Ovary (tissue), 9 donors: Measurements from ENCODE around the gene WDR4. TPM values are rescaled to one million over a fixed set of nuclear protein-coding genes. Genes with fewer than 3 reads are reported as not detected.
"Not testable (repeated sequence)": the region's sequence is repeated elsewhere in the genome, so short reads cannot be mapped to it uniquely, and the experiment has no call there.

ENCODE experiments used
- DNase-seq, 5 donors: peaks; one replicate each; pipeline ENCODE4 v3.0.0-alpha.2; 2019 to 2020
- H3K27ac ChIP-seq, 2 donors: fragments of 200-600 bp; one replicate each; pipeline versions ENCODE4 v1.5.1 to v1.8.0; 2019 to 2022
- H3K27me3 ChIP-seq: fragments of 200-600 bp; one replicate; pipeline ENCODE4 v1.8.0; 2022
- H3K36me3 ChIP-seq: fragments of 200-600 bp; sonication (generic); one replicate; pipeline ENCODE4 v1.5.1; 2019
- H3K4me1 ChIP-seq: one replicate; pipeline ENCODE4 v1.8.1; 2013; ENCODE audit warnings: mild to moderate bottlenecking, moderate library complexity; ENCODE audit not compliant: insufficient read depth
- H3K4me3 ChIP-seq: fragments of 200-600 bp; sonication (generic); one replicate; pipeline ENCODE4 v1.5.1; 2017
- H3K9me3 ChIP-seq, 2 donors: fragments of 200-600 bp in 1 of 2; sonication (generic) in 1 of 2; one replicate each; pipeline versions ENCODE4 v1.5.1 to v1.8.1; 2013 to 2019; ENCODE audit warnings: mild to moderate bottlenecking in 1 of 2, moderate library complexity in 1 of 2
- EP300 ChIP-seq: sonication (generic); formaldehyde crosslinking; IDR thresholded peaks from one replicate; pipeline ENCODE4 v1.6.1; 2017; ENCODE audit warnings: antibody characterized with exemption
- POLR2A ChIP-seq: fragments of 450-650 bp; IDR thresholded peaks from one replicate; pipeline ENCODE4 v1.6.1; 2017; ENCODE audit warnings: antibody characterized with exemption, mild to moderate bottlenecking, moderate library complexity
- WGBS, 3 donors: extraction: QIAGEN DNeasy Blood & Tissue Kit in 1 of 3; methylation state at CpG; one replicate each; pipeline versions ENCODE4 v1.1.5 to v1.1.7; 2013 to 2017; 5-methylcytosine and 5-hydroxymethylcytosine counted together
- intact Hi-C, 4 donors: fragments of 100-400 bp; cut with DNase I; formaldehyde crosslinking; loops; one replicate each; pipeline versions ENCODE4 v1.11.0 to v1.15.1; 2022 to 2023
- polyA plus RNA-seq, 2 donors: library from polyadenylated mRNA; stranded (reverse); fragments of 200-250 nt in 1 of 2; fragments of 350-450 nt in 1 of 2; fragmentation: Illumina TruSeq in 1 of 2; extraction: RNeasy Lipid Tissue Mini Kit (QIAGEN cat#74804) in 1 of 2; gene quantifications; one replicate each; pipeline ENCODE4 v1.2.3, GENCODE V29; 2013 to 2014
- total RNA-seq, 7 donors: library from RNA; depleted of rRNA in 2 of 7; stranded (reverse); fragments of >200 nt in 2 of 7; fragmentation: NEBNext Ultra II Directional in 3 of 7; extraction: Animal tissue kit (Norgen Biotek cat#: 25700) in 3 of 7; gene quantifications; one replicate each; pipeline versions ENCODE4 v1.1.0 to v1.2.4, GENCODE V29; 2016 to 2023
- TF ChIP-seq, protein P1 (sequence below), 3 donors: fragments of 450-650 bp in 2 of 3; fragments of 200-600 bp in 1 of 3; IDR thresholded peaks; one replicate each; pipeline versions ENCODE4 v1.5.1 to v1.8.0; 2016 to 2022; ENCODE audit warnings: antibody characterized with exemption in 3 of 3, mild to moderate bottlenecking in 1 of 3
- donor health status: DM: no; HTN: no; CAD: no; lungs with moderate emphysema.
- donor health status: DM: no; HTN: no; CAD: no.
- donor health status: Bipolar disorder and iron deficiency.
- donor health status: DM: yes; HTN: yes; CAD: no.
- donor health status: DM: no; HTN: no; CAD: no.
- donor health status: DM: yes; HTN: yes; CAD: no.

WDR4 gene
- total and polyA plus RNA-seq, 9 donors: 3.2 to 33.1 (median 15.7) TPM

DNA sequence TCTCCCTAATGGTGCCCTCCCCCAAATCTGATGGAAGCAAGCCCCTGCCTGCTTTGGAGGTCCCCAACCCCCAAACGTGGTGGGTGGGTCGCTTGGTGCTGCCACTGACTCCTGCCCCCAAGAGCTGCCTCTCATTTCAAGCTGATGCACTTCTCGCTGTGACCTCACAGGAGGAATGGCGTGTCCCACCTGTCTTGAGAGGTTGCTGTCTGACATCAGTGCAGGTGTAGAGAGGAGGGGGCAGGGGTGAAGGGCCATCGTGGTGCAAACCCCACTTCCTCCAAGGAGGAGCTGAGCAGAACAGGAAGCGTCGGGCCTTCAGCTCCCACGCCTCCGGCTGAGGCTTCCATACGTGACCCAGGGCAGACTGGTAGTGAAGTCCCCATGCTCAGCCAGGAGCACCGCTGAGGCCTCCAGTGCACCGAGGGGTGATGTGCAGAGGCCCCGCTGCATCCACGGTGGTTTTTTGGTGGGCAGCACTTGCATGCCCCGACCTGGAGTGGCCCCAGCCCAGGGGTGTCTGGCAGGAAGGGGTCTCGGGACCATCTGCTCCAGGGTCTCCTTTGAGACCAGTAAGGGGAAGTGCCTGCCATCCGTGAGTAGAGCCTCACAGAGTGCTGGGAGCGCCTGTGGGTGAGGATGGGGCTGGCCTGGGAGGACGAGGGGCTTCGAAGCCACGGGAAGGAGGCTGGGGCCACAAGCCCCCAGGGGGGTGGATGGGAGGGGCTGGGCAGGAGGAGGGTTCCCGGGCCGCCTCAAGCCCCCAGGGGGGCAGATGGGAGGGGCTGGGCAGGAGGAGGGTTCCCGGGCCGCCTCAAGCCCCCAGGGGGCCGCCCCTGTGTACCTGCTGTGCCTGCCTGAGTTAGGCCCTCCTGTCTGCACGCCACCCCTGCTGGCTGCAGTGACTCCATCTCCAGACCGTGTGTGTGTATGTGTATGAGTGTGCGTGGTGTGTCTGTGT is 39.8 kb downstream of the WDR4 start:
- Histone ChIP-seq H3K9me3 (no peaks in the 10 kb centered on the region), H3K36me3 (no peaks in the 10 kb centered on the region), H3K4me3 (no peak overlapping the region), H3K27ac (no peak overlapping the region), H3K4me1 (peaks cover 3% of the 10 kb centered on the region), H3K27me3 (no peaks in the 10 kb centered on the region)
- TF ChIP-seq, protein P1, sequence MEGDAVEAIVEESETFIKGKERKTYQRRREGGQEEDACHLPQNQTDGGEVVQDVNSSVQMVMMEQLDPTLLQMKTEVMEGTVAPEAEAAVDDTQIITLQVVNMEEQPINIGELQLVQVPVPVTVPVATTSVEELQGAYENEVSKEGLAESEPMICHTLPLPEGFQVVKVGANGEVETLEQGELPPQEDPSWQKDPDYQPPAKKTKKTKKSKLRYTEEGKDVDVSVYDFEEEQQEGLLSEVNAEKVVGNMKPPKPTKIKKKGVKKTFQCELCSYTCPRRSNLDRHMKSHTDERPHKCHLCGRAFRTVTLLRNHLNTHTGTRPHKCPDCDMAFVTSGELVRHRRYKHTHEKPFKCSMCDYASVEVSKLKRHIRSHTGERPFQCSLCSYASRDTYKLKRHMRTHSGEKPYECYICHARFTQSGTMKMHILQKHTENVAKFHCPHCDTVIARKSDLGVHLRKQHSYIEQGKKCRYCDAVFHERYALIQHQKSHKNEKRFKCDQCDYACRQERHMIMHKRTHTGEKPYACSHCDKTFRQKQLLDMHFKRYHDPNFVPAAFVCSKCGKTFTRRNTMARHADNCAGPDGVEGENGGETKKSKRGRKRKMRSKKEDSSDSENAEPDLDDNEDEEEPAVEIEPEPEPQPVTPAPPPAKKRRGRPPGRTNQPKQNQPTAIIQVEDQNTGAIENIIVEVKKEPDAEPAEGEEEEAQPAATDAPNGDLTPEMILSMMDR (IDR thresholded peaks at IDR 0.05): no peak
- TF ChIP-seq POLR2A (no peak), EP300 (no peak)
- DNase-seq: peak in 2 of 5 donors; percentile 5 to 11
- WGBS, 3 donors: 79 to 87% (median 82%) methylated on average over 25 to 29 of the region's 29 CpGs
- intact Hi-C loops: loop anchor here in 1 of 4 donors (10.0 kb wide), 1 partner anchor 685 kb away; no protein-coding TSS in a partner anchor

DNA sequence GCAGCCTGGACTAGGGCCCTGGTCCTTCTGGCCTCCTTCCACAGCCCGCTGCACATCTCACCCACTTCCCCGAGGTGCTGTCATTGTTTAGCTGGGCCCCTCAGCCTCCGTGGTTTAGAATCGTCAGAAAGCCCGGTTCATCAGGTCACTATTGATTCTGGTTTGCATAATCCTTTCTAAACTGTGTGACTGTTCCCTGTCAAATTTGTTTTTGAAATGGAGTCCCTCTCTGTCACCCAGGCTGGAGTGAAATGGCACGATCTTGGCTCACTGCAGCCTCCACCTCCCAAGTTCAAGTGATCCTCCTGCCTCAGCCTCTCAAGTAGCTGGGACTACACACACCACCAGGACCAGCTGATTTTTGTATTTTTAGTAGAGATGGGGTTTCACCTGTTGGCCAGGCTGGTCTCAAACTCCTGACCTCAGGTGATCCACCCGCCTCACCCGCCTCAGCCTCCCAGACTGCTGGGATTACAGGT is 41.1 kb downstream of the WDR4 start:
- H3K4me1 ChIP-seq: not testable (repeated sequence)

DNA sequence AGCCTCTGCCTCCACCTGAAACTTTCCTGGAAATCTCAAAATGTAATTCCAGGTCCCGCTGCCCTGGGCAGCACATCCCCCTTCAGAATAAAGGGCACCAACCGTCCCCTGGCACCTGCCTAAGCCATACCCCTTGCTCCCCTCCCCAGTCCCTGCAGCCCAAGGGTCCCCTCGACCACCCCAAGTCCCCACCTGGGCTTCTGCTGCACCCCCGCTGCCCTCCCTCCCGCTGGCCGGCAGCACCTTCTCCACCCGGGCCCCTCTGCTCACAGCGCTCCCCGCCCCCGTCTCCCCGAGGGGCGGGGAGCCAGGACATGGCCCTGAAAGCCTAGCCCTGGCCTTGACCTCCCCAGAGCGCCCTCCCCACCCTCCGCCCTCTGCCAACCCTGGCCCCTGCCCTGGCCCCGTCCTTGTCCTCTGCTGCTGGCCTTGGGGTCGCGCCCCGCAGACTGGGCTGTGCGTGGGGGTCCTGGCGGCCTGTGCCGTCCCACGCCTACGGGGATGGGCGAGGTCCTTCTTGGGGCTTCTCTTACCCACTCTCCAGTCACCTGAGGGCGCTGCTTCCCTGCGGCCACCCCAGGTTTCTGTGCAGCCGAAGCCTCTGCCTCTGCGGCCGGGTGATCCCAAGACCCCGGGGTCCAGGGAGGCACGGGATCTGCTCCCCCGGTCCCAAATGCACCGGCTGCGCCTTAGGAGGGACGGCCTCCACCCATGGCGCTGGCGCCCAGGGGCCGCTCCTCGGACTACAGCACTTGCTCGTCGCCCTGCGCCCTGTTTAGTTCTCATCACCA is 41.7 kb downstream of the WDR4 start:
- Histone ChIP-seq H3K27me3 (no peaks in the 10 kb centered on the region), H3K9me3 (no peaks in the 10 kb centered on the region), H3K4me1 (peaks cover 2% of the 10 kb centered on the region), H3K36me3 (no peaks in the 10 kb centered on the region), H3K27ac (no peak overlapping the region), H3K4me3 (no peak overlapping the region)
- TF ChIP-seq, protein P1 (IDR thresholded peaks at IDR 0.05): no peak
- TF ChIP-seq EP300: no peak
- no peak for TF ChIP-seq POLR2A
- intact Hi-C loops: loop anchor here in 1 of 4 donors (10.0 kb wide), 1 partner anchor 683 kb away; no protein-coding TSS in a partner anchor
- peak in 2 of 5 donors; percentile 8 to 30 for DNase-seq
- WGBS, 3 donors: 19 to 48% (median 47%) methylated on average over 27 to 42 of the region's 42 CpGs

More for the DNA sequence above, 41.1 kb downstream of the WDR4 start:
- not testable (repeated sequence) for H3K9me3 ChIP-seq, H3K27me3 ChIP-seq, H3K4me3 ChIP-seq, H3K36me3 ChIP-seq, DNase-seq, H3K27ac ChIP-seq
- intact Hi-C loops: loop anchor here in 1 of 4 donors (10.0 kb wide), 1 partner anchor 683 kb away; no protein-coding TSS in a partner anchor
- 60 to 81% (median 72%) methylated on average over 8 of the region's 8 CpGs for WGBS, 3 donors

DNA sequence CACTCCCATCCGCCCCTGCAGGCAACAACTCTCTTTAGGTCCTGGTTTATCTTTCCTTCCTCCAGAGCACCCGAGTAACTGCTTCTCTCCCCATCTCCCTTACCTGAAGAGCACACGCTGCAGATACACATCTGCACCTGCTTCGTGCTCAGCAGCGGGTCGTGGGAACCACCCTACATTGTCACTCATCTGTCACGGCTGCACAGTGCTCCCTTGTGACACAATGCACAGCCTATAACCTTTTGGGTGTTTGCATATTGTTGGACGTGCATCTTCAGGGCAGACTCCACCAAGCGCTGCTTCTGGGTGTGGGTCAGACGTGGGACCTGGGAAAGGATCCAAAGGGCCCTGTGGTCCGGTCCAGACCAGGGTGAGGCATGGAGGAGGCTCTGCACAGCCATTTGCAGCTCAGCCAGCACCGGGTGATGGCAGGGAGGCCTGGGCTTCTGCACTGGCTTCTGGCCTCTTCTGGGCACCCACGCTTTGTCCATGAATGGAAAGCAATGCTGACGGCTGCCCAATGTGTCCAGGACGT is 42.5 kb downstream of the WDR4 start:
- TF ChIP-seq, protein P1 (IDR thresholded peaks at IDR 0.05): no peak
- TF ChIP-seq POLR2A (no peak), EP300 (no peak)
- H3K9me3 ChIP-seq: no peaks in the 10 kb centered on the region
- peaks cover 2% of the 10 kb centered on the region for H3K4me1 ChIP-seq
- no peak overlapping the region for H3K27ac ChIP-seq
- DNase-seq: no peak
- intact Hi-C loops: loop anchor here in 1 of 4 donors (10.0 kb wide), 1 partner anchor 682 kb away; no protein-coding TSS in a partner anchor
- no peaks in the 10 kb centered on the region for H3K36me3 ChIP-seq
- no peaks in the 10 kb centered on the region for H3K27me3 ChIP-seq
- H3K4me3 ChIP-seq: no peak overlapping the region
- WGBS, 3 donors: 47 to 62% (median 50%) methylated on average over 15 of the region's 15 CpGs
